GM18873 (cell line): ENCODE results near the gene HNRNPC.
"Not testable (repeated sequence)": the region's sequence is repeated elsewhere in the genome, so short reads cannot be mapped to it uniquely, and the experiment has no call there.

Source experiments
- ATAC-seq: cut with Tn5 transposase; IDR thresholded peaks from one replicate; pipeline ENCODE4 v1.9.1; 2021; ENCODE audit warnings: mild to moderate bottlenecking, moderate library complexity, moderate number of reproducible peaks; ENCODE audit not compliant: unreplicated experiment, low FRiP score

The HNRNPC gene

GRCh38 chr14:21275261-21275858, 6.1 kb upstream of the HNRNPC start:
- ATAC-seq, result no peak

- ATAC-seq, result not testable (repeated sequence)
Measured at GRCh38 chr14:21272661-21273060, 3.4 kb upstream of the HNRNPC start.

DNA sequence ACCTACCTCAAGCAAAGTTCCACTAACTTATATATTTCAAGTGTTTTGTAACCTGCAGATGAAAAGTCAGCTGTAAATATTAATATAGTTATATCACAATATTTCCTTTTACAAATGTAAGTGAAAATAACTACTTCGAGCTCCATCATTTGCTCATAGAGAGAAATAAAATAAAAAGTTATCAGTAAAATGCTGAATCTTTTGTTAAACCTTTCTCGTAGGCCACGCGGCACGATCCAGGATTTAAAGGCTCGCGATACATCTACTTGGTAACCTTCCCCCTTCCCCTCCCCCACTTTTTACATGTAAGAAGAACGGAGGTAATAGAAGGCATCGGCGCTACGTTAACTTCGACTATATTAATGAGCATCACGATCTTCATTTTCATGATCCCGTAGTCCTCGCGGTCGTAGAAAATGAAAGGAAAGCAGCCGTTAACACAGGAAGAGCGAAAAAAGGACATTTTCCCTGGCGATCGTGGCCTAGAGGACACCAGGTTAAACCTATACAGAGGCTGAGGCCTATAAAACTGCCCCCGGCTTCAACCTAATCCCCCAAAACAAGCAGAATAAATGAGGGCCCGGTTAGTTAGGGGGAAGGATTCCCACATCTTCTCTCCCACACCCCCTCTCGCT, 508 bp downstream of the HNRNPC start:
- no peak for ATAC-seq

- ATAC-seq, result no peak
Measured at GRCh38 chr14:21267886-21268616, 1.2 kb downstream of the HNRNPC start.

DNA sequence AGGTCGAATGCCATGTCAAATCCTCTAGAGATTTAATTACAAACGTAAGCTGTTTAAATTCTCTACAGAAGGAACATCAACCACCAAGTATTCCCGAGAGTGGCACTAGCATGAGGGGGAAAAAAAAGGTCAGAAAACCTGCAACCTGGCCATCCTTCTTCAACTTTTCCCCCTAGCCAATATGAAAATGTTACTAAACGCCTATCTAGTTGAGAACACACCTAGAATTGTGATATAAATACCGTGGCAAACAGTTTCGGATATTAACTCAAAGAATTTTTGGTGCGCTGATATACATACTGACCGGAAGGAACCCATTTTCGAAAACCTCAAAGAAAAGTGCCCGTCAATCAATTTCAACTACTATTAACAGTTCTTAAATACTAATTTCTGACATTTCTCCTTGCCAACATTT, 1.8 kb downstream of the HNRNPC start:
- ATAC-seq, result no peak

DNA sequence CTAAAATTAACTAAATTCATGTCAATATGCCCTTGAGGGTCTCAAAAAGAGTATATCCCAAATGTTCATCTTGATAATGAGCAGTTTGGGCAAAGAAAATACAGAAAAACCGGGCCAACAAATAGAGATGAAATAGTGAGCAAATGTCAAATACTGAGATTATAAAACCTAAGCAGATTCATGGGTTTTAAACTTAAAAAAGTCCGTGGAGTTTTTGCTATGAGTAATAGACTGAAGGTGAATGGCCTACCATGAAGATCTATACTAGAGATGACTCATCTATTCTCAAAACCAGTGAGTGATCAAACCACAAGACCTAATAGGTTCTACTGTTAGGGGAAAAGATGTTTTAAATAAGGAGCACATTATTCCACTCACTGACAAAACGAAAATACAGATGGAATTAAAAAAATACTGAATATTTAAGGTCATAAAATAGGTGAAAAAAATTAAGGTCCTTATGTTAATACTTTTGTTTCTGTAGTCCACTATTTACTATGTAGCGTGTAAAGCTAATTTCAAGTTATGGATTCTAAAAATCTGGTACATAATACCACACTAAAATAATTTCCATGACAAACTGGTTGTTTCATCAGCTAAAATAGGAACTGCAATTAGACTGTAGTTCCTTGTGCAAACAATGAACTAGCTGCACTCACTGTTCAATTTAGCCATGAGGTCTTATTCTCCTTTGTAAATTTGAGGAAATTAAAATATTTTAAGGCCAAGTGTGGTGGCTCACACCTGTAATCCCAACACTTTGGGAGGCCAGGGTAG, 5.0 kb downstream of the HNRNPC start:
- ATAC-seq, result peak; percentile 62

GRCh38 chr14:21263284-21264024, 5.8 kb downstream of the HNRNPC start:
- no peak for ATAC-seq

GRCh38 chr14:21262410-21262809, 6.8 kb downstream of the HNRNPC start:
- no peak for ATAC-seq

DNA sequence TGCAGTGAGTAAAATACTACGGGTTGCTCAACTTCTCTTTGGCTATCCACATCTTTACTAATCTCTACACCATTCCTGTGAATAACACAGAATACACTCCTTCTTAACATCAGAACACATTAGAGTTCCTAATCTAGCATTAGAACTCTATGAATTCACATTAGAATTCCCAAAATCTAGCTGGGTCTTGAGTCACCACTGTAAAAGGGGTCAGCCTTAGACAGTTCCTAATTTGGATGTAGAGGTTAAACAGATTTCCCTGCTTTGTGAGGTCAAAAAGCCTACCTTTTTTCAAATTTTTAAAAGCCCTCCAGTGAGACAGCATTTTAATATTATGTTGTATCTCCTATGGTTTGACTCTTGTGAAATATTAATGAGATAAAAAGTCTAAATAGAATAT, 7.4 kb downstream of the HNRNPC start:
- ATAC-seq, result no peak

GRCh38 chr14:21258889-21259787, 10.1 kb downstream of the HNRNPC start:
- ATAC-seq, result no peak

- no peak for ATAC-seq
Measured at GRCh38 chr14:21258005-21258888, 11.0 kb downstream of the HNRNPC start.

DNA sequence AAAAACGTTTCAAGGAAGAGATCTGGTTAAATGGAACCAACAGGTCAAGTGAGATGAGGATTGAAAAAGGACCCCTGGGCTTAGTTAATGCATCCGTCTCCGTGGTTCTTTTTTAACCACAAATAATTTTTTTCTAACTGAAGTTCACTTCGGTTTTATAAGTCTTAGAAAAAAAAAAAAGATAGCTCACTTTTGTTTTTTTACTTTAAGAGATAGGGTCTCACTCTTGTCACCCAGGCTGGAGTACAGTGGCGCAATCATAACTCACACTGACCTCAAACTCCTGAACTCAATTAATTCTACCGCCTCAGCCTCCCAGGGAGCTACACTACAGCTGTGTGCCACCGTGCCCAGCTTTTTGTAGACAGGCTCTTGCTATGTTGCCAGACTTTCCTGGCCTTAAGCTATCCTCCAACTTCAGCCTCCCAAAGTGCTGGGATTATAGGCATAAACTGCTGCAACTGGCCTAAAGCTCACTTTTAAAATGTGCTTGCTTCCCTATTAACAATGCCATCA, 11.8 kb downstream of the HNRNPC start:
- ATAC-seq, result no peak

DNA sequence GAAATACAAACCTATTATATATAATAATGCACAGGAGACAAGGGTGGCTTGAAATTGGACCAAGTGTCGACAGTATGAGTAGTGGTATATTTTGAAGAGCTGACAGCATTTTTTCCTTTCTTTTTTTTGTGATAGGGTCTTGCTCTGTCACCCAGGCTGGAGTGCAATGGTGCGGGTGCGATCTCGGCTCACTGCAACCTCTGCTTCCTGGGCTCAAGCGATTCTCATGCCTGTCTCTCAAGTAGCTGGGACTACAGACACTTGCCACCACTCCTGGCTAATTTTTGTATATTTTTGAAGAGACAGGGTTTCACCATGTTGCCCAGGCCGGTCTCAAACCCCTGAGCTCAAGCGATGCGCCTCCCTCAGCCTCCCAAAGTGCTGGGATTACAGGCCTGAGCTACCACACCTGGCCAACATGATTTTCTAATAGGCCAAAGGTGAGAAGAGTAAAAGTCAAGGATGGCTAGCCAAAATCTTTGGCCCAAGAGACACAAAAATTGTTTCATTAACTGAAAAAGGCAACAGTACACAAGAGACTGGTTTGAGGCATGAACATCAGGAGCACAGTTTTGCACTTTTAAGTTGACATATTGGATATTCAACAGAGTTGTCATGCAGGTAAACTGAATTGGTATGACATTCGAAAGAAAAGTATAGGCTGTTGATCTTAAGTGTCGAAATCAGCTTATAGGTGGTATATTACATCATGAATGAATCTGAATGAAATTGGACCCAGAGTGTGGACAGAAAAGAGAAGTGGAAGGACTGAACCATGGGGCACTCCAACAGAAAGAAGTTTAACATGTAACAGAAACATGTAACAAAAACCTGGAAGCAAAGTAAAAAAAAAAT, 12.5 kb downstream of the HNRNPC start:
- ATAC-seq, result no peak

DNA sequence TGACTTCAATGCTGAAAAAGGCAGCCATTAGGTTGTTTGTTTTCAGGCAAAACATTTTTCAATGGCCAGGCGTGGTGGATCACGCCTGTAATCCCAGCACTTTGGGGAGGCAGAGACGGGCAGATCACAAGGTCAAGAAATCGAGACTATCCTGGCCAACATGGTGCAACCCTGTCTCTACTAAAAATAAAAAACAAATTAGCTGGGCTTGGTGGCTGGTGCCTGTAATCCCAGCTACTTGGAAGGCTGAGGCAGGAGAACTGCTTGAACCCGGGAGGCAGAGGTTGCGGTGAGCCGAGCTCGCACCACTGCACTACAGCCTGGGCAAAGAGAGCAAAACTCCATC, 13.2 kb downstream of the HNRNPC start:
- ATAC-seq, result not testable (repeated sequence)

- no peak for ATAC-seq
Measured at GRCh38 chr14:21255385-21256101, 13.7 kb downstream of the HNRNPC start.

GRCh38 chr14:21252149-21252548, 17.1 kb downstream of the HNRNPC start:
- no peak for ATAC-seq

- ATAC-seq, result no peak
Measured at GRCh38 chr14:21251215-21251614, 18.0 kb downstream of the HNRNPC start.
